HEK293 (cell line): ENCODE measurements around the gene LLCFC1.

Experiments
- CTCF ChIA-PET: fragments of 350-600 bp; formaldehyde crosslinking; extraction: SDS; loops from one replicate; lab custom pipeline; 2021; ENCODE audit warnings: antibody characterized with exemption; lab: Yijun Ruan, JAX
- POLR2A ChIA-PET: fragments of 300-600 bp; formaldehyde crosslinking; extraction: SDS; loops from one replicate; lab custom pipeline; 2020; ENCODE audit warnings: antibody characterized with exemption, inconsistent platforms; lab: Yijun Ruan, JAX
- H3K27ac ChIP-seq: fragments of 200-500 bp; sonication (Bioruptor generic); 2 replicates; pipeline ENCODE4 v1.5.1; 2014; ENCODE audit warnings: low read depth, low read length, control low read depth, inconsistent platforms; ENCODE audit errors: extremely low read depth
- H3K36me3 ChIP-seq, 2 experiments: fragments of 200-500 bp in 1 of 2; sonication (Bioruptor generic) in 1 of 2; 1 replicate in 1 of 2; 2 replicates in 1 of 2; pipeline ENCODE4 v1.5.1; 2014 to 2017; ENCODE audit warnings: inconsistent platforms in 2 of 2, low read length in 2 of 2; ENCODE audit not compliant: control insufficient read depth in 2 of 2, insufficient read depth in 1 of 2
- H3K4me1 ChIP-seq: fragments of 200-500 bp; sonication (Bioruptor generic); 2 replicates; pipeline ENCODE4 v1.5.1; 2014; ENCODE audit warnings: mild to moderate bottlenecking, low read length, inconsistent platforms; ENCODE audit not compliant: control insufficient read depth, insufficient read depth
- H3K4me3 ChIP-seq: 2 replicates; pipeline ENCODE4 v1.5.1; 2011; ENCODE audit warnings: low read depth, mild to moderate bottlenecking, control low read depth, low read length, moderate library complexity
- H3K9me3 ChIP-seq: fragments of 200-500 bp; sonication (Bioruptor generic); 2 replicates; pipeline ENCODE4 v1.5.1; 2014; ENCODE audit warnings: low read depth, low read length, inconsistent platforms; ENCODE audit not compliant: control insufficient read depth, insufficient read depth
- BCL11A ChIP-seq: fragments of 450-650 bp; formaldehyde crosslinking; IDR thresholded peaks from 2 replicates; pipeline ENCODE4 v1.5.1; 2016; ENCODE audit warnings: low read depth, missing biosample characterization, missing genetic modification characterization
- HOXD13 ChIP-seq: sonication (generic); formaldehyde crosslinking; IDR thresholded peaks from 2 replicates; pipeline ENCODE4 v1.8.0; 2022; ENCODE audit warnings: missing genetic modification reagents, borderline replicate concordance
- OVOL3 ChIP-seq: fragments of 450-650 bp; formaldehyde crosslinking; IDR thresholded peaks from 2 replicates; pipeline ENCODE4 v1.5.1; 2016; ENCODE audit warnings: missing biosample characterization, missing genetic modification characterization
- SCRT2 ChIP-seq: fragments of 450-650 bp; formaldehyde crosslinking; IDR thresholded peaks from 2 replicates; pipeline ENCODE4 v1.5.1; 2016; ENCODE audit warnings: missing biosample characterization, missing genetic modification characterization
- ZBTB7A ChIP-seq: fragments of 450-650 bp; formaldehyde crosslinking; IDR thresholded peaks from 2 replicates; pipeline ENCODE4 v1.5.1; 2016; ENCODE audit warnings: low read depth, missing biosample characterization, missing genetic modification characterization
- ZEB2 ChIP-seq: fragments of 450-650 bp; formaldehyde crosslinking; IDR thresholded peaks from 2 replicates; pipeline ENCODE4 v1.5.1; 2016; ENCODE audit warnings: missing biosample characterization, missing genetic modification characterization
- ZFP3 ChIP-seq: fragments of 450-650 bp; formaldehyde crosslinking; IDR thresholded peaks from 2 replicates; pipeline ENCODE4 v1.5.1; 2016; ENCODE audit warnings: low read depth, missing biosample characterization, missing genetic modification characterization
- ZNF10 ChIP-seq: fragments of 450-650 bp; formaldehyde crosslinking; IDR thresholded peaks from 2 replicates; pipeline ENCODE4 v1.5.1; 2017; ENCODE audit warnings: missing biosample characterization, missing genetic modification characterization
- ZNF146 ChIP-seq: fragments of 450-650 bp; formaldehyde crosslinking; IDR thresholded peaks from 2 replicates; pipeline ENCODE4 v1.5.1; 2016; ENCODE audit warnings: missing biosample characterization, missing genetic modification characterization
- ZNF148 ChIP-seq: fragments of 450-650 bp; formaldehyde crosslinking; IDR thresholded peaks from 2 replicates; pipeline ENCODE4 v1.5.0; 2017; ENCODE audit warnings: missing biosample characterization, missing genetic modification characterization, borderline replicate concordance
- ZNF16 ChIP-seq: fragments of 450-650 bp; formaldehyde crosslinking; IDR thresholded peaks from 2 replicates; pipeline ENCODE4 v1.5.1; 2016; ENCODE audit warnings: low read depth, missing biosample characterization, missing genetic modification characterization
- ZNF169 ChIP-seq: fragments of 450-650 bp; formaldehyde crosslinking; IDR thresholded peaks from 2 replicates; pipeline ENCODE4 v1.5.1; 2016; ENCODE audit warnings: missing biosample characterization, missing genetic modification characterization
- ZNF174 ChIP-seq: fragments of 450-650 bp; formaldehyde crosslinking; IDR thresholded peaks from 2 replicates; pipeline ENCODE4 v1.5.0; 2017; ENCODE audit warnings: missing biosample characterization, mild to moderate bottlenecking, missing genetic modification characterization
- ZNF2 ChIP-seq: fragments of 450-650 bp; formaldehyde crosslinking; IDR thresholded peaks from 2 replicates; pipeline ENCODE4 v1.5.1; 2016; ENCODE audit warnings: missing biosample characterization, missing genetic modification characterization
- ZNF266 ChIP-seq: fragments of 450-650 bp; formaldehyde crosslinking; IDR thresholded peaks from 2 replicates; pipeline ENCODE4 v1.5.1; 2016; ENCODE audit warnings: missing biosample characterization, missing genetic modification characterization, low read depth
- ZNF292 ChIP-seq: fragments of 450-650 bp; formaldehyde crosslinking; IDR thresholded peaks from 2 replicates; pipeline ENCODE4 v1.5.1; 2016; ENCODE audit warnings: low read depth, missing biosample characterization, missing genetic modification characterization, borderline replicate concordance
- ZNF37A ChIP-seq: fragments of 450-650 bp; IDR thresholded peaks from 2 replicates; pipeline ENCODE4 v1.5.1; 2018; ENCODE audit warnings: missing biosample characterization, missing genetic modification characterization
- ZNF423 ChIP-seq: fragments of 450-650 bp; formaldehyde crosslinking; IDR thresholded peaks from 2 replicates; pipeline ENCODE4 v1.5.1; 2016; ENCODE audit warnings: missing biosample characterization, missing genetic modification characterization
- ZNF514 ChIP-seq: fragments of 450-650 bp; formaldehyde crosslinking; IDR thresholded peaks from 2 replicates; pipeline ENCODE4 v1.5.1; 2016; ENCODE audit warnings: missing biosample characterization, missing genetic modification characterization
- ZNF571 ChIP-seq: fragments of 450-650 bp; formaldehyde crosslinking; IDR thresholded peaks from 2 replicates; pipeline ENCODE4 v1.5.0; 2017; ENCODE audit warnings: missing biosample characterization, missing genetic modification characterization
- ZNF664 ChIP-seq: fragments of 450-650 bp; formaldehyde crosslinking; IDR thresholded peaks from 2 replicates; pipeline ENCODE4 v1.5.1; 2016; ENCODE audit warnings: missing biosample characterization, missing genetic modification characterization
- ZNF707 ChIP-seq: fragments of 450-650 bp; formaldehyde crosslinking; IDR thresholded peaks from 2 replicates; pipeline ENCODE4 v1.5.1; 2016; ENCODE audit warnings: missing biosample characterization, missing genetic modification characterization
- ZNF837 ChIP-seq: fragments of 450-650 bp; formaldehyde crosslinking; IDR thresholded peaks from 2 replicates; pipeline ENCODE4 v1.5.1; 2016; ENCODE audit warnings: missing biosample characterization, missing genetic modification characterization
- ZSCAN4 ChIP-seq: fragments of 450-650 bp; formaldehyde crosslinking; IDR thresholded peaks from 2 replicates; pipeline ENCODE4 v1.5.1; 2017; ENCODE audit warnings: missing biosample characterization, missing genetic modification characterization

LLCFC1 gene

GRCh38 chr7:142968229-142968628 is 28.9 kb downstream of the LLCFC1 start:
- Histone ChIP-seq H3K4me1 (no peaks in the 10 kb centered on the region), H3K36me3 (no peaks in the 10 kb centered on the region), H3K9me3 (no peaks in the 10 kb centered on the region), H3K4me3 (no peak overlapping the region), H3K27ac (no peak overlapping the region)
- POLR2A ChIA-PET, result no interaction called here
- TF ChIP-seq ZBTB7A (tag by site-specific recombination) (no peak), OVOL3 (tag by site-specific recombination) (no peak), ZNF16 (tag by site-specific recombination) (no peak), BCL11A (no peak), ZNF837 (no peak), ZNF664 (no peak), ZNF266 (no peak), ZNF37A (no peak), HOXD13 (CRISPR knock-in tag) (no peak), ZNF423 (no peak), ZNF146 (tag by site-specific recombination) (no peak), ZNF514 (tag by site-specific recombination) (no peak), SCRT2 (no peak), ZNF148 (tag by site-specific recombination) (no peak), ZNF571 (tag by site-specific recombination) (no peak), ZNF10 (no peak), ZNF2 (tag by site-specific recombination) (no peak), ZEB2 (tag by site-specific recombination) (no peak), ZNF292 (tag by site-specific recombination) (no peak)
- CTCF ChIA-PET, result interaction anchor here (0.7 kb wide), 1 partner anchor 331 kb away, joined by 3 read pairs; no protein-coding TSS in a partner anchor

- Histone ChIP-seq H3K27ac (no peak overlapping the region), H3K9me3 (no peaks in the 10 kb centered on the region), H3K4me3 (no peak overlapping the region), H3K36me3 (no peaks in the 10 kb centered on the region), H3K4me1 (no peaks in the 10 kb centered on the region)
- ChIA-PET CTCF (interaction anchor here (0.6 to 1.4 kb wide), 2 partner anchors 34 to 645 kb away, joined by 3 to 6 read pairs; no protein-coding TSS in a partner anchor), POLR2A (no interaction called here)
- TF ChIP-seq ZNF174 (tag by site-specific recombination), result no peak
- TF ChIP-seq ZSCAN4 (tag by site-specific recombination), result no peak
- no peak for TF ChIP-seq ZNF169 (tag by site-specific recombination)
- TF ChIP-seq ZNF707, result no peak
- TF ChIP-seq ZFP3 (tag by site-specific recombination), result no peak
Measured at GRCh38 chr7:142969183-142969582, 29.9 kb downstream of the LLCFC1 start.
